ENCODE data around the gene GZF1.

The GZF1 gene

GRCh38 chr20:23370274-23370673 is 8.3 kb downstream of the GZF1 start:
- no peak for TF ChIP-seq CTCF (IDR thresholded peaks at IDR 0.05; ENCODE audit: low read depth, low read length)
- no peak for DNase-seq (ENCODE audit: extremely low read depth, low read depth)

- no peak for TF ChIP-seq CTCF (IDR thresholded peaks at IDR 0.05; ENCODE audit: low read depth, low read length)
- DNase-seq (ENCODE audit: extremely low read depth, low read depth) = no peak
These were observed 8.9 kb downstream of the GZF1 start for GRCh38 chr20:23370873-23371272.

GRCh38 chr20:23371496-23371895 is 9.5 kb downstream of the GZF1 start:
- TF ChIP-seq CTCF (IDR thresholded peaks at IDR 0.05; ENCODE audit: low read depth, low read length) = no peak
- DNase-seq (ENCODE audit: extremely low read depth, low read depth) = no peak

GRCh38 chr20:23374441-23374840 is 12.5 kb downstream of the GZF1 start:
- DNase-seq (ENCODE audit: extremely low read depth, low read depth) = no peak
- TF ChIP-seq CTCF (IDR thresholded peaks at IDR 0.05; ENCODE audit: low read depth, low read length) = no peak

GRCh38 chr20:23375827-23376226 is 13.8 kb downstream of the GZF1 start:
- no peak for DNase-seq (ENCODE audit: extremely low read depth, low read depth)
- TF ChIP-seq CTCF (IDR thresholded peaks at IDR 0.05; ENCODE audit: low read depth, low read length) = no peak

GRCh38 chr20:23379772-23380171 is 17.8 kb downstream of the GZF1 start:
- DNase-seq (ENCODE audit: extremely low read depth, low read depth) = no peak
- no peak for TF ChIP-seq CTCF (IDR thresholded peaks at IDR 0.05; ENCODE audit: low read depth, low read length)

GRCh38 chr20:23381876-23382275 is 19.9 kb downstream of the GZF1 start:
- DNase-seq (ENCODE audit: extremely low read depth, low read depth) = no peak
- TF ChIP-seq CTCF (IDR thresholded peaks at IDR 0.05; ENCODE audit: low read depth, low read length) = no peak
